Testis (tissue), 3 donors: ENCODE measurements around the gene SH3GL2. TPM values are rescaled to one million over a fixed set of nuclear protein-coding genes. Genes with fewer than 3 reads are reported as not detected.

Source experiments
- DNase-seq: peaks from one replicate; pipeline ENCODE4 v3.0.0-alpha.2; 2019
- H3K27ac ChIP-seq, 2 donors: fragments of 200-600 bp; sonication (generic); one replicate each; pipeline ENCODE4 v1.5.1; 2019
- H3K27me3 ChIP-seq: fragments of 200-600 bp; sonication (generic); one replicate; pipeline ENCODE4 v1.5.1; 2019
- H3K36me3 ChIP-seq: fragments of 200-600 bp; sonication (generic); one replicate; pipeline ENCODE4 v1.5.1; 2017; ENCODE audit warnings: low read depth; ENCODE audit errors: missing control alignments
- H3K4me1 ChIP-seq: fragments of 200-600 bp; sonication (generic); one replicate; pipeline ENCODE4 v1.5.1; 2019
- H3K4me3 ChIP-seq, 2 donors: fragments of 200-600 bp; sonication (generic); one replicate each; pipeline ENCODE4 v1.5.1; 2017 to 2019
- H3K9me3 ChIP-seq: fragments of 200-600 bp; sonication (generic); one replicate; pipeline ENCODE4 v1.5.1; 2017
- POLR2A ChIP-seq: fragments of 450-650 bp; IDR thresholded peaks from one replicate; pipeline ENCODE4 v1.6.1; 2017; ENCODE audit warnings: antibody characterized with exemption, mild to moderate bottlenecking, moderate library complexity
- WGBS, 2 donors: methylation state at CpG; one replicate each; pipeline ENCODE4 v1.1.5; 2018; 5-methylcytosine and 5-hydroxymethylcytosine counted together
- intact Hi-C: fragments of 100-400 bp; cut with DNase I; formaldehyde crosslinking; loops from one replicate; pipeline ENCODE4 v1.15.1; 2023; ENCODE audit warnings: low total_unique reads
- polyA plus RNA-seq: library from polyadenylated mRNA; stranded (reverse); fragments of 350-450 nt; fragmentation: Illumina TruSeq; extraction: RNeasy Lipid Tissue Mini Kit (QIAGEN cat#74804); gene quantifications from one replicate; pipeline ENCODE4 v1.2.3, GENCODE V29; 2014; ENCODE audit warnings: low read depth, low replicate concordance; ENCODE audit not compliant: insufficient read depth
- total RNA-seq, 2 donors: library from RNA; depleted of rRNA; stranded (reverse); fragments of >200 nt; gene quantifications; one replicate each; pipeline ENCODE4 v1.2.3, GENCODE V29; 2016
- TF ChIP-seq, protein P1 (sequence below), 3 experiments: fragments of 450-650 bp in 2 of 3; fragments of 200-600 bp in 1 of 3; sonication (generic) in 1 of 3; IDR thresholded peaks; one replicate each; pipeline ENCODE4 v1.5.1; 2016 to 2019; ENCODE audit warnings: antibody characterized with exemption in 3 of 3, mild to moderate bottlenecking in 2 of 3, moderate library complexity in 1 of 3

The SH3GL2 gene
- total and polyA plus RNA-seq, 3 donors from 2014 or later, result 9.6 to 15.2 (median 10.7) TPM

DNA sequence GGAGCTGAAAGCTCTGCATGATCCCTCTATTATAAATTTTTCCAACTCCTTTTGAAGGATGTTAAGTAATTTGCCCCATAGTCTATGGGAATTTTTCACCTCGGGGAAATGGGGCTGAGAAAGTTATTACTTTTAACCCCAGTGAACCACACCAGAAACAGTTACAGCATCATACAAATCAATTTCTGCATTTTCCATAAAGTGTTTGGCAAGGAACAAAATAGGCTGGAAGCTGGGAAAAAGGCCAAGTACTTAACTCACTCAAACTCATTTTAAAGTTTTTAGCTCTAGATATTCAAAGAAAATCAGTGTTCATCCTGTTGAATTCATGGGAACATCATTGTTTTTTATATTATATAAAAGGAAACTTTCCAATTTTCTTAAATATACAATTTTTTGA lies 160.9 kb downstream of the SH3GL2 start:
- intact Hi-C loops, result no loop called here
- 19 to 25% methylated on average over 1 of the region's 1 CpG for WGBS, 2 donors

DNA sequence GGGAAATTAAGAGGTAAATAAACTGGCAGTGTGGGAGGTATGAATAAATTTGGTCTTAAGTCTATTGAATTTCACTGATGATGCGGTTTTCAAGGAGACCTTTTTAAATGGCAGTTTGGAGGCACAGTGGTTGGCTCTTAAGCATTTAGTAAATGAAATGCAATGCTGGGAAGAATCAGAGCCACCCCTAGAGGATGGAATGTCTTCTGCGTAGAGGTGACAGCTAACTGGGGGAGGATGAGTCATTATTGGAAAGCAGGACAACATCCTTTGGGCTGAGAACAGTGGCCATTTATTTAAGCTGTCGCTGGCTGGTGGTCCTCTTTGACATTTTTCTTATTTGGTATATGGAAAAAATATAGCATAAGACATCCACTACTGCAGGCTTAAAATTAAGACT lies 163.2 kb downstream of the SH3GL2 start:
- WGBS, 2 donors, result 46 to 50% methylated on average over 3 of the region's 3 CpGs
- intact Hi-C loops, result no loop called here

More for the DNA sequence above, 160.9 kb downstream of the SH3GL2 start:
- no peaks in the 10 kb centered on the region for H3K36me3 ChIP-seq
- H3K4me1 ChIP-seq, result no peaks in the 10 kb centered on the region
- no peak overlapping the region for H3K4me3 ChIP-seq
- DNase-seq, result no peak
- H3K9me3 ChIP-seq, result no peaks in the 10 kb centered on the region
- no peaks in the 10 kb centered on the region for H3K27me3 ChIP-seq
- TF ChIP-seq POLR2A, result no peak
- TF ChIP-seq, protein P1, sequence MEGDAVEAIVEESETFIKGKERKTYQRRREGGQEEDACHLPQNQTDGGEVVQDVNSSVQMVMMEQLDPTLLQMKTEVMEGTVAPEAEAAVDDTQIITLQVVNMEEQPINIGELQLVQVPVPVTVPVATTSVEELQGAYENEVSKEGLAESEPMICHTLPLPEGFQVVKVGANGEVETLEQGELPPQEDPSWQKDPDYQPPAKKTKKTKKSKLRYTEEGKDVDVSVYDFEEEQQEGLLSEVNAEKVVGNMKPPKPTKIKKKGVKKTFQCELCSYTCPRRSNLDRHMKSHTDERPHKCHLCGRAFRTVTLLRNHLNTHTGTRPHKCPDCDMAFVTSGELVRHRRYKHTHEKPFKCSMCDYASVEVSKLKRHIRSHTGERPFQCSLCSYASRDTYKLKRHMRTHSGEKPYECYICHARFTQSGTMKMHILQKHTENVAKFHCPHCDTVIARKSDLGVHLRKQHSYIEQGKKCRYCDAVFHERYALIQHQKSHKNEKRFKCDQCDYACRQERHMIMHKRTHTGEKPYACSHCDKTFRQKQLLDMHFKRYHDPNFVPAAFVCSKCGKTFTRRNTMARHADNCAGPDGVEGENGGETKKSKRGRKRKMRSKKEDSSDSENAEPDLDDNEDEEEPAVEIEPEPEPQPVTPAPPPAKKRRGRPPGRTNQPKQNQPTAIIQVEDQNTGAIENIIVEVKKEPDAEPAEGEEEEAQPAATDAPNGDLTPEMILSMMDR (IDR thresholded peaks at IDR 0.05), result no peak
- H3K27ac ChIP-seq, result no peak overlapping the region

GRCh38 chr9:17744786-17745185 lies 165.9 kb downstream of the SH3GL2 start:
- TF ChIP-seq, protein P1 (IDR thresholded peaks at IDR 0.05), result no peak
- TF ChIP-seq POLR2A, result no peak
- H3K36me3 ChIP-seq, result no peaks in the 10 kb centered on the region
- no peak for DNase-seq
- 30 to 36% methylated on average over 3 of the region's 3 CpGs for WGBS, 2 donors
- intact Hi-C loops, result no loop called here
- no peaks in the 10 kb centered on the region for H3K9me3 ChIP-seq
- H3K27ac ChIP-seq, result no peak overlapping the region
- no peaks in the 10 kb centered on the region for H3K4me1 ChIP-seq
- H3K4me3 ChIP-seq, result no peak overlapping the region
- no peaks in the 10 kb centered on the region for H3K27me3 ChIP-seq

More for the DNA sequence above, 163.2 kb downstream of the SH3GL2 start:
- Histone ChIP-seq H3K36me3 (no peaks in the 10 kb centered on the region), H3K4me3 (no peak overlapping the region), H3K9me3 (no peaks in the 10 kb centered on the region), H3K27me3 (no peaks in the 10 kb centered on the region), H3K27ac (no peak overlapping the region), H3K4me1 (no peaks in the 10 kb centered on the region)
- TF ChIP-seq, protein P1 (IDR thresholded peaks at IDR 0.05), result no peak
- no peak for TF ChIP-seq POLR2A
- DNase-seq, result no peak

DNA sequence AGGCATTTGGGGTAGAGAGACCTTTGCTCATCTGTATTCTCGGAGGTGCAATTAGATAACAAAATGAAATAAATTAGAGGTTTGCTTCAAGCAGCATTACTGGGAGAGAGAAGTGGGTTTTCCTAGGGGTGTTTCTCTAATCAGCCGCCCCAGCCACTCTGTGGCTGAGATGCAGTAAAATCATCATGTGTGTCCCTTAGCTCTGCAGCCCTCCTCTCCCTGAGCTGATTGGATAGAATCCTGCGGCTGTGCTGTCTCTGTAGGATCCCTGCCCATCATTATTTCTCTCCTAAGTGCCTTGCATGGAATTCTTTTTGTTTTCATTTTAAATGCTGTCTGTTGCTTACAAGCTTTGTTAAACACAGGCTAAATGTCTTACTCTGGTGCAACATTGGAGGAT lies 171.4 kb downstream of the SH3GL2 start:
- Histone ChIP-seq H3K36me3 (no peaks in the 10 kb centered on the region), H3K27me3 (no peaks in the 10 kb centered on the region), H3K9me3 (no peaks in the 10 kb centered on the region), H3K27ac (no peak overlapping the region), H3K4me1 (no peaks in the 10 kb centered on the region), H3K4me3 (no peak overlapping the region)
- intact Hi-C loops, result no loop called here
- 38 to 52% methylated on average over 3 of the region's 3 CpGs for WGBS, 2 donors
- TF ChIP-seq POLR2A, result no peak
- TF ChIP-seq, protein P1 (IDR thresholded peaks at IDR 0.05), result no peak
- DNase-seq, result no peak

- Histone ChIP-seq H3K9me3 (no peaks in the 10 kb centered on the region), H3K27ac (no peak overlapping the region), H3K36me3 (no peaks in the 10 kb centered on the region), H3K4me1 (no peaks in the 10 kb centered on the region), H3K4me3 (no peak overlapping the region), H3K27me3 (no peaks in the 10 kb centered on the region)
- intact Hi-C loops, result no loop called here
- WGBS, 2 donors, result 77 to 82% methylated on average over 4 of the region's 4 CpGs
- no peak for TF ChIP-seq POLR2A
- TF ChIP-seq, protein P1 (IDR thresholded peaks at IDR 0.05), result no peak
- no peak for DNase-seq
Measured at GRCh38 chr9:17751486-17751885, 172.6 kb downstream of the SH3GL2 start.
